ENCODE results near the gene SLC25A25.

SLC25A25 gene

DNA sequence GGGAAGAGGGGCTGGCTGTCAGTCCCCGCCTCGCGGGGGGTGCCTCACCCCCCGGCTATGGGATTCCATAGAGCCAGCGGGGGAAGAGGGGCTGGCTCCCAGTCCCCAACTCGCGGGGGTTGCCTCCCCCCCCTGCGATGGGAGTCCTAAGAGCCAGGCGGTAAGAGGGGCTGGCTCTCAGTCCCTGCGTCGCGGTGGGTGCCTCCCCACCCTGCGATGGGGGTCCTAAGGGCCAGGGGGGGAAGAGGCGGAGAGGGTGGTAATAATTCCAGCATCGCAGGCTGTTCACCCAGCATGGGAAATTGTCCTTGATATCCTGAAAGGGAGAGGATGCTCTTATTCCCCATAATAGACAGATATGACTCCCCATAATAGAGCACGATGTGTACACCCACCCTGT lies 71.6 kb downstream of the SLC25A25 start:
- H3K4me3 ChIP-seq (ENCODE audit: low read length), result no peak overlapping the region
- no peak for DNase-seq (ENCODE audit: low read depth)
- TF ChIP-seq, protein P1, sequence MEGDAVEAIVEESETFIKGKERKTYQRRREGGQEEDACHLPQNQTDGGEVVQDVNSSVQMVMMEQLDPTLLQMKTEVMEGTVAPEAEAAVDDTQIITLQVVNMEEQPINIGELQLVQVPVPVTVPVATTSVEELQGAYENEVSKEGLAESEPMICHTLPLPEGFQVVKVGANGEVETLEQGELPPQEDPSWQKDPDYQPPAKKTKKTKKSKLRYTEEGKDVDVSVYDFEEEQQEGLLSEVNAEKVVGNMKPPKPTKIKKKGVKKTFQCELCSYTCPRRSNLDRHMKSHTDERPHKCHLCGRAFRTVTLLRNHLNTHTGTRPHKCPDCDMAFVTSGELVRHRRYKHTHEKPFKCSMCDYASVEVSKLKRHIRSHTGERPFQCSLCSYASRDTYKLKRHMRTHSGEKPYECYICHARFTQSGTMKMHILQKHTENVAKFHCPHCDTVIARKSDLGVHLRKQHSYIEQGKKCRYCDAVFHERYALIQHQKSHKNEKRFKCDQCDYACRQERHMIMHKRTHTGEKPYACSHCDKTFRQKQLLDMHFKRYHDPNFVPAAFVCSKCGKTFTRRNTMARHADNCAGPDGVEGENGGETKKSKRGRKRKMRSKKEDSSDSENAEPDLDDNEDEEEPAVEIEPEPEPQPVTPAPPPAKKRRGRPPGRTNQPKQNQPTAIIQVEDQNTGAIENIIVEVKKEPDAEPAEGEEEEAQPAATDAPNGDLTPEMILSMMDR (IDR thresholded peaks at IDR 0.05; ENCODE audit: insufficient read depth, low read depth, low read length, missing control alignments), result no peak

DNA sequence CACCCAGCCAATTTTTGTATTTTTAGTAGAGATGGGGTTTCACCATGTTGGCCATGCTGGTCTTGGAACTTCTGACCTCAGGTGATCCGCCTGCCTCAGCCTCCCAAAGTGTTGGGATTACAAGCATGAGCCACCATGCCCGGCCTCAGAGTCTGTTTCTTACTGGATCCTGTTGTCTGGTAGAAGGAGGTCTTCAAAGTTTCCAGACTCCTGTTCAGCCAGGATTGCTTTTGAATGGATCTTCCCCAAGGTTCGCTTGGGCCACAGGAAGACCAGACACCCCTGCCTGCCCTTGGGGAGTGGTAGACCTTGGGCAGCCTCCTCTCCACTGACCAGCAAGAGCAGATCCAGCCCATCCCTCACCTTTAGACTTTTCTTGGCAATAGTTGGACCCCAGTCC lies 73.6 kb downstream of the SLC25A25 start:
- DNase-seq (ENCODE audit: low read depth), result no peak
- TF ChIP-seq, protein P1 (IDR thresholded peaks at IDR 0.05; ENCODE audit: insufficient read depth, low read depth, low read length, missing control alignments), result no peak
- H3K4me3 ChIP-seq (ENCODE audit: low read length), result no peak overlapping the region

DNA sequence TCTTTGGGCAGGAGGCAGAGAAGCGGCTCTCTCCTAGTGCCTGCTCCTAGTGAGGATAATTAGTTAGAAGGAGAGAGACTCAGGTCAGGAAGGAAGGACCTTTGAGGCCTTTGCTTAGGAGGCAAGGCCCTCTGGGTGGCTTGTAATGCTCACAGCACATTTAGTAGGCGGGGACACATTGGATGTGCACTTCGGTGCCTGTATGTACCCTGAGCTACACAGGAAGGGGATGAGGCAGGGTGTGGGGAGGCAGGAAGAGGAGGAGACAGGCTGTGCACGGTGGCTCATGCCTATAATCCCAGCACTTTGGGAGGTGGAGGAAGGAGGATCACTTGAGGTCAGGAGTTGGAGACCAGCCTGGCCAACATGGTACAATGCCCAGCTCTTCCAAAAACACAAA lies 74.0 kb downstream of the SLC25A25 start:
- TF ChIP-seq, protein P1 (IDR thresholded peaks at IDR 0.05; ENCODE audit: insufficient read depth, low read depth, low read length, missing control alignments), result no peak
- H3K4me3 ChIP-seq (ENCODE audit: low read length), result no peak overlapping the region
- DNase-seq (ENCODE audit: low read depth), result no peak

DNA sequence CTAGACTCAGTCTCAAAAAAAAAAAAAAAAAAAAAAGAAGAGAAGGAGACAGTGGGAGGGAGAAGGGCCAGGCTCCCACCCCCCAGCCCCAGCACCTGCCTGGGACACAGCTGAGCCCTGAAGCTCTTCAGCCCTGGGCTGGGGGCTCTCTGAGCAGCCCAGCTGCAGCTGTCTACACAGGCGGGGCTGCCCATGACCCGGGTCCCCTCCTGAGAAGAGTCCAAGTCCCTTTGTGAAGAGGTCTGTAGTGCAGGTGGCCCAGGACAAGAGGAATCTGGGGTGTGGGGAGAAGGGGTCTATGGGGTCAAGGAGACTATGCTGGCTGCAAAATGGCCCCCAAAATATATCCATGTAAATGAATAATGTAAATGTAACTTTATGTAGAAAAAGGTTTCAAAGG lies 74.6 kb downstream of the SLC25A25 start:
- DNase-seq (ENCODE audit: low read depth), result no peak
- H3K4me3 ChIP-seq (ENCODE audit: low read length), result no peak overlapping the region
- TF ChIP-seq, protein P1 (IDR thresholded peaks at IDR 0.05; ENCODE audit: insufficient read depth, low read depth, low read length, missing control alignments), result no peak

DNA sequence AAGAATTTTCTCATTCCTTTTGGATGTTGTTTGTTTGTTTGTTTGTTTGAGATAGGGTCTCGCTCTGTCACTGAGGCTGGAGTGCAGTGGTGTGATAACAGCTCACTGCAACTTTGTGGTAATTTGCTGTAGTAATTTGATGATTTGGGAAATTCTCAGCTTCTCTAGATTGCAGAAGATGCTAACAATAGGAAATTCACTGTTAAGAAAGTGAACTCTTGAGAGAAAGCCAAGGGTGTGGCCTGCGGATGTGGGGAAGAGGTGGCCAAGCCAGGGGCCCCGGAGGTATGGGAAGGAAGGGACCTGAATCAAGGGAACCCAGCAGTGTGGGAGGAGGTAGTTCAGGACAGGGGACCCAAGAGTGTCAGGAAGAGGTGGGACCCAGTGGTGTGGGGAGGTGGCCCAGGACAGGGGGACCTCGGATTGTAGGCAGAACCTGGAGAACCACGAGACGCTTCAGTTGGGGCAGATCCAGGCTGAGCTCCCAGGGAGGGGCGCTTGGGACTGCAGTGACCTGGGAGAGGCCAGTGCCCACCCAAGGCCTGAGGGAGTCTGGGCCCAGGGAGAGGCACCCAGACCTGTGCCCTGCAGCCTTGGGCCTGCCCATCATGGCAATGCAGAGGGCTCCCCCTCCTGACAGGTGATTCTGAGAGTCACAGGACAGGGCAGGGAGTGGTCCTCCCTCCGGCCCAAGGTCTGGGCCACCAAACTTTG lies 75.7 kb downstream of the SLC25A25 start:
- TF ChIP-seq, protein P1 (IDR thresholded peaks at IDR 0.05; ENCODE audit: insufficient read depth, low read depth, low read length, missing control alignments), result no peak
- H3K4me3 ChIP-seq (ENCODE audit: low read length), result no peak overlapping the region
- DNase-seq (ENCODE audit: low read depth), result no peak

- H3K4me3 ChIP-seq (ENCODE audit: low read length), result no peak overlapping the region
- TF ChIP-seq, protein P1 (IDR thresholded peaks at IDR 0.05; ENCODE audit: insufficient read depth, low read depth, low read length, missing control alignments), result no peak
- no peak for DNase-seq (ENCODE audit: low read depth)
Observed at GRCh38 chr9:128144239-128145181, 76.5 kb downstream of the SLC25A25 start.
